Measurements from ENCODE around the gene LSS.
"Not testable (repeated sequence)": the region's sequence is repeated elsewhere in the genome, so short reads cannot be mapped to it uniquely, and the experiment has no call there.

Gene LSS

DNA sequence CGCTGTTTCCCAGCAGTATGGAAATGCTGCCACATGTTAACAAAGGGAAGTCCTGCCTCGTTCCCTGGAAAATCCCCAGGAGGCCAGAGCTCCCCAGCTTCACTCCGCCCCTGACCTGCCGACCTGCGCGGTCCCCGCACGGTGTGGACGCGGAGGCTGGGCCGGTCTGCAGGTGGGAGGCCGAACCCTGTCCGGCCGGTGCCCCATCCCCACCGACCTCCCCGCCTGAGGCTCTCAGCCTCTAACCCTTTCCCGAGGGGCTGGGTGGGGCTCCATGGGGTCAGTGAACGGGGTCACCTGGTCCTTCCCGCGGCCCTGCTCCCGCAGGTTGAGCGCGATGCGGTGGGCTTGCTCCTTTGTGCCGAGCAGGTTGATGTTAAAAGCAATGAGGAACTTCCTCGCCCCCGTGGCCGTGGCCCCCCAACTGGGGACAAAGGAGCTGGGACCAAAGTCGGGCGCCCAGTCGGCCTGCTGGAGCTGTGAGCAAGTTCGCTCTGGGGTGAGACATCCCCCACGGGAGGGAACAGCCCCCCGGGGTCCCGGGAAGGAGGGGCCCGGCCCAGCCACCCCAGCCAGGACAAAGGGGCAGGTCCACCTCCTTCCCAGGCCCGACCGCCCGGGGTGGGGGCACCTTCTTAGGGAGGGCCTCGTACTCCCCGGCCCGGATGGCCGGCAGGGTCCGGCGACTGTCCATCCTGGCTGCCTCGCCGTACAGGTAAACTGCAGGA lies 77.1 kb downstream of the LSS start:
- no peak for DNase-seq

DNA sequence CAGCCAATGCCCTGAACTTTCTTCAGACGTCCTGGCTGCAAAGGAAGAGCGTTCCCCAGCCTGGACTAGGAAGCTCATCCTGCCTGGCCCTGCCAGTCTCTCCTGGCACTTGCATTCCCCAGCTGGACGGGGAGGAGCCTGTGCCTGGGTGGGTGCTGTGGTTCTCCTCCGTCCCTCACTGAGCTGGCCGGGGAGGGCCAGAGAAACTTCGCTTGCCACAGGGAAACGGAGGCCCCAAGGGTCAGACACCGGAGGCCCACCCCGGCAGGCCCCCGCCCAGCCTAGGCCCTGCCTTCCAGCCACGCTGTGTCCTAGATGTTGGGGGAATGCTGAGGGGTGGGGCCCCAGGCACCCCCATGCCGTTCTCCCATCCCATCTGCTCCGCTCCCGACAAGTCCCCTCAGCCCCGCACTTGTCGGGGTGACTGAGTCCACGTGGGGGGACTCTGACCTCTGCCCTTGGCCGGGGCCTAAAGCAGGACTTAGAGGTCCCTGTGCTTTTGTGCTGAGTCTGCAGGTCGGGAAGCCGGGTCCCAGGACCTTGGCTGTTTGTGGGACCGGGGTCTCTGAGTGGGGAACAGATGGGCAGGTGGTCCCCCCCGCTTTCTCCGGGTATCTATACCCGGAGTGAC lies 78.0 kb downstream of the LSS start:
- DNase-seq = no peak

DNA sequence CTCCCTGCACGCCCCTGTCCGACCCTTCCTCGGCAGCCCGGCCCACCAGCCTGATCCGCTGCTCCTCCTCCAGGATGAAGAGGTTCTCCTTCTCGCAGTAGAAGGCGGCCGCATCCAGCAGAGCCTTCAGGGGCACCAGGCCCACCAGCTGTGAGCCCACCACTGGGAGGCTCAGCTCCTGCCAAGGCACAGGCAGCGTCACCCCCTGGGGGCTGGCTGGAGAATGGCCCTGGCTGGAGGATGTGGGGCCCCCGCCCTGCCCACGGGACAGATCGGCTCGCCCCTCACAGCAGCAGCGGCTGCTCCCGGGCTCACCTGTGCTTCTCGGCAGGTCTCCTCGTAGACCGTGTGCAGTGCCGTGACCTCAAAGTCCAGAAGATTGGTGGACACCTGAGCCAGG lies 78.5 kb downstream of the LSS start:
- DNase-seq = no peak

DNA sequence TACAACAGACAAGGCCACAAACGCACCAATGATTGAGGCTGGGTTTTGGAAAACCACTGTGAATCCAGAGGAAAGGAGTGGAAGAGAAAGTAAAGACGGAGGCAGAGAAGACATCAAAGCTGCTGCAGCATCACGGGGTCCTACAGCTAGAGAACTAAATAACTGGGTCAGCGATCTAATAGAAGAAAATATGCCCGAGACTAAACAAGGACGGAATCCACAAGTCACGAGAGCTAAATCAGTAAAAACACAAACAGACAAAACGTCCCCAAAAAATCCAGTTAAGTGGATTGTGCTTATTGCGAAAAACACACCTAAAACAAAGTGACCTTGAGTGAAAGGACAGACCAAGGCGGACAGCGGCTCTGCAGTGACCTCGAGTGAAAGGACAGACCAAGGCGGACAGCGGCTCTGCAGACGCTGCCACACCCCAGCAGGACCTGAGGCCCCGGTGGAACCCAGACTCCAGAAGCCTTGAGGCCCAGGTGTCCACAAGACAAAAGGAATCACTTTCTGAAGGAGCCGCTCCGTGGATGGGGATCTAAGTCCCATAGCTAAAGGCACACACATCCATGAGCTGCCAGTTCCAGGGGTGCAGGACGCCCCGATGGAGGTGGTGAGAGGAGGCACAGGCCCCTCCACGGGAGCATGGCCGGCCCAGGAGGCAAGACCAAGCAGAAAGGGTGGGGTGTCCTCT lies 79.2 kb downstream of the LSS start:
- DNase-seq = no peak

DNA sequence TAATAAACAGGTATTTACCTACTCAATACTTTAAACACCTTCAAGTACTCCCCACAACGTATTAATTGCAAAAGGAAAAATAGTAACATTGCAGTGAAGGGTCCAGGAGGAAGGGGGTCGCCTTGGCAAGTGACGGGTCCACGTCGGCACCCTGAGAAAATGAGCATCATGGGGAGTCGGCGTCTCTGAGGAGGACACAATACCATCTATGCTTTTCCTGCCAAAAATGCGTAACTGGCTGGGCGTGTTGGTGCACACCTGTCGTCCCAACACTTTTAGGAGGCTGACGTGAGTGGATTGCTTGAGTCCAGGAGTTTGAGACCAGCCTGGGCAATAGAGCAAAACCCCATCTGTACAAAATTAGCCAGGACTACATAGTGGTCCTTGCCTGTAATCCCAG lies 80.5 kb downstream of the LSS start:
- no peak for DNase-seq

DNA sequence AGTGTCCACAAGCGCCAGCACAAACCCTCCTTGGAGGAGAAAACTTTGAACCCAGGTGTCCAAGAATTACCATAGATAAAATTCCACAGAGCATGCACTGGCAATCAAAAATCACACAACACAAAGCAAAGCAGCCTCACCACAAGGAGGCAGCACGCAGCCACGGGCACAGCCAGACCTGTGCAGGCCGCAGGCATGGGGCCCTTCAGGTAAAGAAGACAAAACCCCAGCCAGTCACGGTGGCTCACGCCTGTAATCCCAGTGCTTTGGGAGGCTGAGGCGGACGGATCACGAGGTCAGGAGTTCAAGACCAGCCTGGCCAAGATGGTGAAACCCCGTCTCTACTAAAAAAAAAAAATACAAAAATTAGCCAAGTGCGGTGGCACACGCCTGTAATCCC lies 81.1 kb downstream of the LSS start:
- not testable (repeated sequence) for DNase-seq

DNA sequence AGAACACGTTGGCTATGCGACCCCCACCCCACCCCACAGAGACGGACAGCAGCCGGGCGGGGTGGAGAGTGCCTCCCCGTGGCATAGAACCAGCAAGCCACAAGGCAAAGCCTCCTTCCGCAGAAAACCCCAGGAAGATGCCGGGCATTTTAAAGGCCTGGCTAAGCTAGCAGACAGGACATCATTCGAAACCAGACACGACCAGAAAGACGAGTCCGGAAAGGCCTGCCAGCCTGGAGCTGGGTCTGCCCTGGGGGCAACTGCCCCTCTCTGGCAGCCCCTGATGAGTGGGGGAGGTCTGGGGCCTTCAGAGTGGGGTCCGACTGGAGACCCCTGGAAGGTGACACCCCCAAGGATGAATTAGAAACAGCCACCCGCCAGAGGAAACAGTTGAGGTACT lies 81.7 kb downstream of the LSS start:
- DNase-seq = no peak

DNA sequence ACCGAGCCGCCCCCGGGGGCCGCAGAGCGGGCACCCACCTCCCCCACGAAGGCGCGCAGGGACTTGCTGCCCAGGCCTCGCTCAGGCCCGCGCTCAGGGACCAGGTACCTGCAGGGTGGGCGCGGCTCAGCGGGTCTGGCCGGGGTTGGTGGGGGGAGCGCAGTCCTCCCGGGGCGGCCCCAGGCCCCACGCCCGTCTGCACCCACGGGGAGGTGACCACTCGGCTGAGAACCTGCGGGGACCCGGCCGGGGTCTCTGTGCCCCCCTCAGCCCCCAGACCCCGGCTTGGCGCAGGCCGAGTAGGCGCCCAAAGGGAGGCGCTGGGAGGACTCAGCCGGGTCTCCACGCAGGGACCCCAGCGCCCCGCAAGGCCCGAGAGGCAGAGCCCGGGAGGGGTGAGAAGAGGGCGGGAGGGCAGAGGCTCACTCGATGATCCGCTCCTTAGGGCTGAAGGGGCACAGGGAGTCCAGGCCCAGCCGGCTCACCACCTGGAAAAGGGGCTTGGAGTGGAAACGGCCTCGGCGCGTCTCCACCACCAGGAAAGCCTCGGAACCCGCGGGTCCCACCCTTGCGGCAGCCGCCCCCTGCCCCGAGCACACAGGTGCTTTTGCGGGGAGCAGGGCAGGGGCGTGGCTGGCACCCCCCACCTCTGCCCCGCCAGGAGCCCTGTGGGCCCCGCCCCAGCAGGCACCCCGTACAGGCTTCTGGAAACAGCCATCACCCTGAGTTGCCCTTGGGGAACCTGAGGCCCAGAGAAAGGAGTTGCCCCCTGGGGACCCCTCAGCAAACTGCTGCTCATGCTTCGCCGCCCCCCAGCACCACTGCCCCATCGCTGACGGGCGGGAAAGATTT lies 82.5 kb downstream of the LSS start:
- DNase-seq = no peak

DNA sequence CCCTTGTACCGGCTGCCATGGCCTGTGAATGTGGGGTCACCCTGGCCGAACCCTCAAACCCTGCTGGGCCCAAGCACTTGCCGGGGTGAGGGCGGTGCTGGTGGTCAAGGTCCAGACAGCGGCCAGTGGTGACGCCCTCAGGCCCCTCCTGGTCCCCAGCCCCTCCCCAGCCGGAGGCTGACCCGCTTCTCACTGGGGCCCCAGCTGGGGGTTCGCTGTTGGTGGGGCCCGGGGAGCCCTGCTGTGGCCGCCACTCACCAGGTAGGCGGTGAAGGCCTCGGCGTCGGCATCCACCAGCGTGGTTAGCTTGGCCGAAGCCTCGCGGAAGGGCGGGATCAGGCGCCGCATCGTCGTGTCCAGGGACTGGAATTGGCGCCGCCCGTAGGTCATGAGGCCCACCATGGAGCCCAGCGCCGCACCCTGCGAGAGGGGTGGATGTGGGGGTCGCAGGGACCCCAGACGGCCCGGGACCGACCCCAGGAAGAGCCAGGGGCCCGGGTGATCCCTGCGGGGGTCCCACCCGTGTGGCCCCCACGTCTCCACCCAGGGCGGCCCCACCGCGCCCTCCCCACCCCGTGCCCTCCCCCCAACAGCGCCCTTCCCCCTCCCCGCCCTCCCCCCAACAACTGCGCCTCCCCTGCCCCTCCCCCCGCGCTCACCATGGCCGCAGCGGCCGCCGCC lies 83.3 kb downstream of the LSS start:
- DNase-seq = no peak

DNA sequence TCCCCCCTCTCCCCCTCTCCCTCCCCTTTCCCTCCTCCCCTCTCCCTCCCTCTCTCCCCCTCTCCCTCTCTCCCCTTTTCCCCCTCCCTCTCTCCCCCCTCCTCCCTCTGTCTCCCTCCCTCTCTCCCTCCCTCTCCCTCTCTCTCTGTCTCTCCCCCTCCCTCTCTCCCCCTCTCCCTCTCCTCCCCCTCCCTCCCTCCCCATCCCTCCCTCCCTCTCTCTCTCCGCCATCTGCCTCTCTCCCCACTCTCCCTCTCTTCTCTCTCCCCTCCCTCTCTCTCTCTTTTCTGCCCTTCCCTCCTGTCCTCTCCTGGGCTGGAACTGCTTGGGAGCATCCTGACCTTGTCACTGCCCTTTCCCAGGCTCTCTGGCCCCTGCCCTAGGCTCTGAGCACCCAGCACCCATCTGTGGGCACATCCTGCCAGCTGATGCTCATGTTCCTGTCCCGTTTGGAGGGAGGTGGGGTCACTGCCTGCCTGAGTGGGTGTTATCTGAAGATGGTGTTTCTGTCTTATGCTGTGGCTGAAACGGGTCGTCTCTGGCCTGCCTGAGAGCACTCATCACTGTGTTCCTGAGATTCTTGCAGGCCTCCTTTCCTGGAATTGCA lies 84.0 kb downstream of the LSS start:
- no peak for DNase-seq

DNA sequence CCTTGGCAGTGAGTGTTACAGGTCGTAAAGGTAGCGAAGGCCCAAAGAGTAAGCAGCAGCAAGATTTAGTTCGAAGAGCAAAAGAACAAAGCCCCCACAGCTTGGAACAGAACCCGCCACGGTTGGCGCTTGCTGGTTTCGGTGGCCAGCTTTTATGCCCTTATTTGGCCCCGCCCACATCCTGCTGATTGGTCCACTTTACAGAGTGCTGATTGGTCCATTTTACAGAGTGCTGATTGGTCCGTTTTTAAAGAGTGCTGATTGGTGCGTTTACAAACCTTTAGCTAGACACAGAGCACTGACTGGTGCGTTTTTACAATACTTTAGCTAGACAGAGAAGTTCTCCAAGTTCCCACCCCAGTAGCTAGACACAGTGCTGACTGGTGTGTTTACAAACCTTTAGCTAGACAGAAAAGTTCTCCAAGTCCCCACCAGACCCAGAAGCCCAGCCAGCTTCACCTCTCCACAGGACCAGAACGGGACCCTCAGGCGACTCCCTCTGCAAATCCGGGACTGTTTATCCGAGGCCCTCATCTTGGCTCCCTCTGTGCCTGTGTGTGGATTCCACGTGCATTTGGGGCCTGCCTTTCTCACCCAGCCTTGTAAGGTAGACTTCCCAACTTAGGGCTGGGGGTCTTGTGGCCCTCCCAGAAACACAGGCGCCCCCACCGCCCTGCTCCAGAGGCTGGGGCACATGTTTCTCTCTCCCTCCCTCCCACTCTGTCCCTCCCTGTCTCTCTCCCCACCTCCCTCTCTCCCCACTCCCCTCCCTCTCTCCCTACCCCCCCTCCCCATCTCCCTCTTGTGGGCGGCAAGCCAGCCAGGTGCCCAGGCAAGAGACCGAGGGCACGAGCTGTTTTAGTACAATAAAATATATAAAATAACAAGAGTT lies 85.7 kb downstream of the LSS start:
- no peak for DNase-seq

DNA sequence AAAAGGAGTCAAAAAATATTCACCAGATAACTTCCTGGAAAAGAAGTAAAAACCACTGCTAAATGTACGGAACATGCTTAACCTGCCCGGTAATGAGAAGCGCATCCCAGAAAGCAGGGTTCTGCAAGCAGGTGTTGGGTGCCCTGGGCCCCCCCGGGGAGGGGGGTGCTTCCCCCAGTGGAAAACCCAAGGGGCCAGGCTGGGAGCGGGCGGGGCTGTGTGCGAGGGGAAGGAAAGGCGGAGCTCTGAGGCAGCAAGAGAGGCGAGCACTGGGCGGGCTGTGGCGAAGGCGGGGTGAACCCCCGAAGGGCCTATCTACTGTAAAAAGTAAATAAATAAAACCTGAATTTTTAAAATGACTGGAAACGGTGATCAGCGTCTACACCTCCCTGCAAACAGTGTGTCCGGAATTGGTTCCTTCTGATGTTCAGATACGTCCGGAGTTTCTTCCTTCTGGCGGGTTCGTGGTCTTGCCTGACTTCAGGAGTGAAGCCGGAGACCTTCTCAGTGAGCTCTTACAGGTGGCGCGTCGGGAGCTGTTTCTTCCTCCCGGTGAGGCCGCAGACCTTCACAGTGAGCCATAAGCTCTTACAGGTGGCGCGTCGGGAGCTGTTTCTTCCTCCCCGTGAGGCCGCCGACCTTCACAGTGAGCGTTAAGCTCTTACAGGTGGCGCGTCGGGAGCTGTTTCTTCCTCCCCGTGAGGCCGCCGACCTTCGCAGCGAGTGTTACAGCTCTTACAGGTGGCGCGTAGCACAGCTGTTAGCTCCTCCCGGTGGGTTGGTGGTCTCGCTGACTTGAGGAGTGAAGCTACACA lies 86.6 kb downstream of the LSS start:
- no peak for DNase-seq

DNA sequence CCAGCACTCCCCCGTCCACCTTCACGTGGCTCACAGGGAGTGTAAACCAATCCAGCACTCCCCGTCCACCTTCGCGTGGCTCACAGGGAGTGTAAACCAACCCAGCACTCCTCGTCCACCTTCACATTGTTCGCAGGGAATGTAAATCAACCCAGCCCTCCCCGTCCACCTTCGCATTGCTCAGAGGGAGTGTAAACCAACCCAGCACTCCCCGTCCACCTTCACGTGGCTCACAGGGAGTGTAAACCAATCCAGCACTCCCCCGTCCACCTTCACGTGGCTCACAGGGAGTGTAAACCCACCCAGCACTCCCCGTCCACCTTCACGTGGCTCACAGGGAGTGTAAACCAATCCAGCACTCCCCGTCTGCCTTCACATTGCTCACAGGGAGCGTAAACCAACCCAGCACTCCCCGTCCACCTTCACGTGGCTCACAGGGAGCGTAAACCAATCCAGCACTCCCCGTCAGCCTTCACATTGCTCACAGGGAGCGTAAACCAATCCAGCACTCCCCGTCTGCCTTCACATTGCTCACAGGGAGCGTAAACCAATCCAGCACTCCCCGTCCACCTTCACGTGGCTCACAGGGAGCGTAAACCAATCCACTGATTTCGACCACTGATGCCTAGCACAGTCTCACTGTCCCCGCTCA lies 88.1 kb downstream of the LSS start:
- not testable (repeated sequence) for DNase-seq

DNA sequence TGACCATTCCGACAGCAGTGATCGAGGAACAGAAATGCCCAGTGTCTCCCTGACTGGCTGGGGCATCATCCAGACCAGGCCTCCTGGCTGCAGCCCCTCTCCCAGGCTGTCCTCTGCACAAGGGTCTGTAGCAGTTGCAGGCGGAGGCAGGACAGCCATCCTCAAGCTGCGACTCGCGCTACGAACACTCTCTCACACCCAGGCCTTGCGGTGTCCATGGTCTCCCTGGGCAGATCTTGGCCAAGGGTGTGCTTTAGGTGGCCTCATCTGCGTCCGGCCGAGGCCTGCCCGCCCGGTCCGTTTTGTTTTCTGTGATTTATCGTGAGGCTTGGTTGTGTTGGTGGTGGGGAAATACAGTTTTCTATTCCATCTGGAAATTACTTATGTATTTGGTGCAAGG lies 88.9 kb downstream of the LSS start:
- DNase-seq = no peak

DNA sequence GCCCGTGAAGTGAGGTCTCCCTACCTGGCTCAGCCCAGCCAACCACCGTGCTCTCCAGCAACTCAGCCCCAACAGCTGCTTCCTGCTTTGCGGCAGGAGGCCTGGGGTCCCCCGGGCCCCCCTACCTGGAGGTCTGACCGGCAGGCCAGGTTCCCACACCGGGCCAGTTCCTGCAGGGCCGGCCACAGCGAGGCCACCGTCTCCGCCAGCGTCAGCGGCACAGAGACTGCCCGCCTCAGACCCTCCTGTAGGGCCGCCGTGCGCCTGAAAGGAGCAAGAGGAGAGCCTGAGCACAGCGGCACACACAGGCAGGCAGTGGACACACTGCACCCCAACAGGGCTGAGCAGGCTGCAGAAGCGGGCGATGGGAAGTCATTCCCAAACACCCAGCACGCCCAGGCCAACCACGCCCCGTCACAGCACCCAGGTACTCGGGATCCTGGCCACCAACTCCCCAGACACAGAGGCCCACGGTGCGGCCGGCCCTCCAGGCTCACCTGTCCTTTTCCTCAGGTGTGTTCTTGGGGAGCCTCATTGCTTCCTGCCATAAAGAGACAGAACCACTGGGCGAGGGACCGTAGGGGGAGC lies 90.1 kb downstream of the LSS start:
- no peak for DNase-seq
